Measurements from ENCODE around the gene LCN1.

- TF ChIP-seq, protein P1, sequence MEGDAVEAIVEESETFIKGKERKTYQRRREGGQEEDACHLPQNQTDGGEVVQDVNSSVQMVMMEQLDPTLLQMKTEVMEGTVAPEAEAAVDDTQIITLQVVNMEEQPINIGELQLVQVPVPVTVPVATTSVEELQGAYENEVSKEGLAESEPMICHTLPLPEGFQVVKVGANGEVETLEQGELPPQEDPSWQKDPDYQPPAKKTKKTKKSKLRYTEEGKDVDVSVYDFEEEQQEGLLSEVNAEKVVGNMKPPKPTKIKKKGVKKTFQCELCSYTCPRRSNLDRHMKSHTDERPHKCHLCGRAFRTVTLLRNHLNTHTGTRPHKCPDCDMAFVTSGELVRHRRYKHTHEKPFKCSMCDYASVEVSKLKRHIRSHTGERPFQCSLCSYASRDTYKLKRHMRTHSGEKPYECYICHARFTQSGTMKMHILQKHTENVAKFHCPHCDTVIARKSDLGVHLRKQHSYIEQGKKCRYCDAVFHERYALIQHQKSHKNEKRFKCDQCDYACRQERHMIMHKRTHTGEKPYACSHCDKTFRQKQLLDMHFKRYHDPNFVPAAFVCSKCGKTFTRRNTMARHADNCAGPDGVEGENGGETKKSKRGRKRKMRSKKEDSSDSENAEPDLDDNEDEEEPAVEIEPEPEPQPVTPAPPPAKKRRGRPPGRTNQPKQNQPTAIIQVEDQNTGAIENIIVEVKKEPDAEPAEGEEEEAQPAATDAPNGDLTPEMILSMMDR (IDR thresholded peaks at IDR 0.05 in 8 of 11, conservative IDR thresholded peaks at IDR 0.05 in 3 of 11), result no peak
- no peak for TF ChIP-seq POLR2A (IDR thresholded peaks at IDR 0.05)
These were observed 39.1 kb upstream of the LCN1 start for GRCh38 chr9:135482015-135482754.
